ENCODE data around the gene TBXAS1.

Gene TBXAS1

DNA sequence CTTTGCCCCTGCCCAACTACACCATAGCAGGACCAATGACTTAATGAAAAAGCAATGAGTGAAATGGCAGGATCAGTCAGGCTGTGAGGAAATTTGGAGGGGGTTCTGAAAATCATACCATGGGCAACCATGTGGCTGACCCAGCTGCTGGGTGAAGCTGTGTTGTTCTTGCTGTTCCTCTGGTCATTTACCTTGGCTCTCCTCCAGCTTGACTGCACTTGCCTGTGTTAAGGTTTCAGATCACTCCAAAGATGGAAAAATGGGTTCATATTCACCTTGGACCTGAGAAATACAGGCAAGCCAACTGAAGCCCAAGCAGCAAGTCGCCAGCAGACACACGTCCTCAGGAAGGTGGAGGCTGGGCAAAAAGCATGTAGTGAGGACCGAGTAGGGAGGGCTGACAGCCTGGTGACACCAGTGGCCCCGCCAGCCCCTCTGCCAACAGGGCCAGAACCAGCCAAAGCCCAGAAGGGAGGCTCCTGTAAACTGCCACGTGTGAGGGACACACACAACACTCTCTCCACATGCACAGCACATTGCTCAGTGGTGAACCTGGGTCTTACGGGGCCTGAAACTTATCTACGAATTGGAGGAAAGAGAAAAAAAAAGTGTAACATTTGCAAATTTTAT, 193.6 kb downstream of the TBXAS1 start:
- DNase-seq (ENCODE audit: low read depth in 2 of 2), result no peak

DNA sequence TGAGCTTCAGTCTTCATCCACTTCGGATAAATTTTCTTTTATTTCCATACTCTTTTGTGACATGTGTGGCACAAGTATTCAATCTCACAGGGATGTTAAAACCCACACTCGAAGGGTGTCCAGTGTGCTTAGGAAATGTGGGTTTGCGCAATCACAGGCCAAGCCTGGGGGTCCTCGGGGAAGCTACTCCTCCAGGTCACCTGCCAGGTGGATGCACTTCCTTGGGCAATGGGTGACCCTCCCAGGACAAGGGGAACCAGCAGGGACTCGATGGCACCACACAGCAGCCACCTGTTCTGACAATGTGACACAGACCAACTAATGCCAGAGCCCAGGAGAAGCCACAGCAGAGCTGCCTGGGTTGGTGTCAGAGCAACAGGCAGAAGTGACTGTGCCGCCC, 194.7 kb downstream of the TBXAS1 start:
- no peak for DNase-seq (ENCODE audit: low read depth in 2 of 2)

DNA sequence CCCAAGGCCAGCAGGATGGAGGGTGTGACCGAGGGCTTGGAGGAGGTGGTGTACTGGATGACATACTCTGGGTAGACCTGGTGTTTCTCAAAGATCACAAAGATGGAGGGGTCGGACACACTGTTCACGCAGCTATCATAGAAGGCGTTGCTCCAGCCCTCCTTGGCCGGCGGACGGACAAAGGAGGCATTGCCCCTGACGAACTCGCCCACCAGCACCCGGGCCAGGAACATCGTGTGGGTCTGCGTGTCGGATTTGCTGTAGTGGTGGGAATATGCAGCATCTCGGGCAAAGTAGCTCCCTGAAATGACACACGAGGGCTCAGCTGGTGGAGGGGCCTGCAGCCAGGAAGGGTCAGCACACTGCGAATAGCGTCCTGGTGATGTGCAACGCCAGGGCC, 195.5 kb downstream of the TBXAS1 start:
- DNase-seq (ENCODE audit: low read depth in 2 of 2), result no peak

DNA sequence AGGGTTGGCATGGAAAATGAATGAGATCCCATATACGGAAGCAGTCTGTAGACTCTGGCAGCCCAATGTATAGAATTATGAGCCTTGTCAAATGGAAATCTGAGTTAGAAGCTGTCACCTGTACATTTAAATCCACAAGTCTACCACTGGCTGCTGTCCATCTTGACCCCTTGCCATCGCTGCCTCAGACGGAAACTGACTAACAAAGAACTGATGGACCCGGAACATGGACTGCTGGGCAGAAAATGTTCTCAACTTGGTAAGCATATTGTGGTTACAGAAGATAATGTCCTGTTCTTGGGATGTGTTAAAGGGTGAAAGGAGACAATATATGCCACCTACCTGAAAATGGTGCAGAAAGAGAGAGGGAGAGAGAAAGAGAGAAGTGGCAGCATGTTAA, 196.2 kb downstream of the TBXAS1 start:
- no peak for DNase-seq (ENCODE audit: low read depth in 2 of 2)

DNA sequence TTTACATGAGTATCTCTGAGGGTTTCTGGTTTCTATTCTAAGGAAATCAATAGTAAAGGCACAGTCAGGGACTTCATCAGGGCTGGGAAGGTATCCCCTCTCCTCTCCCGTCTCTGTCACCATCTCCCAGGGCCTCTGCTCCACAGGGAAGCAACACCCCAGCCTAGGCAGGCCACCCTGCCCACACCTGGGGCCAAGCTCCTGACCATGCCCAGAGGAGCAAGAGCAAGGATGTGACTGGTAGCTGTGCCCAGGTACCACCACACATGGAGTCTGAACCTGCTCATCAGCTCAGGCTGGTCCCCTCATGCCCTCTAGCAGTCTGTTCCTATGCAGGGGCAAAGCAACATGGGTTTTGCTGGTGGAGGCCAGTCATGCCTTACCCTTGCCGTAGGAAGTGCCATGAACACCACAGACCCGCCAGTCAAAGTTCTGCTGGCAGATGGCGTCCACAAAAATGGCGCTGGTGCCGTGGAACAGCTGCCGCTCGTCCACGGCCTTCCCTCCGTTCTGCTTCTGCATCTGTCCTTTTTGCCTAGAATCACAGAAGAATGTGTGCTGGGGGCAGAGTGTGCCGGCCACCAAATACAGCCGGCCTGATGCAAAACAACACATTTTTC, 196.9 kb downstream of the TBXAS1 start:
- DNase-seq (ENCODE audit: low read depth in 2 of 2), result no peak

DNA sequence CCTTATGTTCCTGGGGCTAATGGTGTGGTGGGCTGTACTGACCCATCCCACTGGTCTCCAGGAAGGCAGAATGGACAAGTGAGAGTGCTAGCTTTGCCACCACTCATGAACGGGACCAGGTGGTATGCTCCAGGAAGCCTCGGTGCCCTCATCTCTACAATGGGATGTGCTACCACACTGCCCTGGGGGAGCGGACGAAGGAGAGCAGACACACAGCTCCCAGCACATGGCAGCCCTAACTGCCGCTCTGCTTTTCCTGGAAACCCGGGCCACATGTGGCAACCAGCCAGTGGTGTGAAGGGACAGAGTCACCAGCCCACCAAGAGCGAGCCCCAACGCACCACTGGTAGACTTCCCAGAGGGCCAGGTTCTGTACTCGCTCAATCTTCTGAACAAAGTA, 197.9 kb downstream of the TBXAS1 start:
- DNase-seq (ENCODE audit: low read depth in 2 of 2), result no peak

DNA sequence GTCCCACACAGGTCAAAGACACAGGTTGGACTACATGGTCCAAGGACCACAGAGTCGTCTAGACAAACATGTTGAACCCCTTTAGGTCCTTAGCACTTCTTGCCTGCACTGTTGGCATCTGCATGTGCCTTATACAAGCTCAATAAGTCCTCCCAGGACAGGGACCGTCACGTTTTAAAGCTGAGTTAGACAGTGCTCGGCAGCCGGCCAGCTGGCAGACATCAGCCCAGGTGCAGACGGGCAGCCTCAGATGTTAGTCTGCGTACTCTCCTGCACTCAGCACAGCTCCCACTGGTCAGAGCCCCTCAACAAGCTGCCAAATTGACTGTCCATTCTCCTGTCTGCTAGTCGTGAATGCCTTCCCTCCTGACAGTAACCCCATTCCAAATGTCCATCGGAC, 198.8 kb downstream of the TBXAS1 start:
- DNase-seq (ENCODE audit: low read depth in 2 of 2), result no peak

DNA sequence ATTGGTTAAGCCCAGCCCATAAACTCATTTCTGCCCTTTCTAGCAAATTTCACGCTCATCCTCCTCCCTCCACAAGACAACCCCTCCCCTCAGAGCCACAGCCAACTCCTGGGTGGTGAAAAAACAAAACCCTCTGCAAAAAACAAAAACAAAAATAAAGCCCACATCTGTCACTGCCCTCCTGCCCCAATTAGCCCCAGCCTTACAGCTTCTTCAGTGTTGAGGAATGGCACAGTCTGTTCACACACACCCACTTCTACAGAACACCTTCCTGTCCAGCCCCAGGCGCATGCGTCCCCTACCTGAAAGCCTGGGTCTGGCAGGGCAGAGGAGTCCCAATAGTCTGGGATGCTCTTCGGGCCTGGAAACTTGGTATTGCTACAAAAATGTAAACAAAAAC, 199.2 kb downstream of the TBXAS1 start:
- DNase-seq (ENCODE audit: low read depth in 2 of 2), result no peak

DNA sequence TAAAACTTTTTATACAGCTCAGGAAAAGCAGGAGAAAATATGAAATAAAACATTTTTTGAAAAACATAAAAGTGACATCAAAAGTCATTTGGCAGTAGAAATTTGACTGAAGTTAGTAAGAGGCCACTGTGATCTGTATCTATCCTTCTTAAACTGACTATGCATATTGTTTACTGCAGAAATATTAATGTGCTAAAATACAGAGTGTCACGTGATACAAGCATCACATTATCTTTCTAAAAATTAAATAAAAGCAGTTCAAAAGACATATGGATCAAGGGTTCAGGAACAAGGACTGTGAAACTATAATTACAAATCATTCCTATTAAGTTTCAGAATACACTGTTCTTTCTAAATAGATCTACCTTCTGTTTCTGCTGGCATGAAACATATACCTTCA, 200.0 kb downstream of the TBXAS1 start:
- DNase-seq (ENCODE audit: low read depth in 2 of 2), result no peak

DNA sequence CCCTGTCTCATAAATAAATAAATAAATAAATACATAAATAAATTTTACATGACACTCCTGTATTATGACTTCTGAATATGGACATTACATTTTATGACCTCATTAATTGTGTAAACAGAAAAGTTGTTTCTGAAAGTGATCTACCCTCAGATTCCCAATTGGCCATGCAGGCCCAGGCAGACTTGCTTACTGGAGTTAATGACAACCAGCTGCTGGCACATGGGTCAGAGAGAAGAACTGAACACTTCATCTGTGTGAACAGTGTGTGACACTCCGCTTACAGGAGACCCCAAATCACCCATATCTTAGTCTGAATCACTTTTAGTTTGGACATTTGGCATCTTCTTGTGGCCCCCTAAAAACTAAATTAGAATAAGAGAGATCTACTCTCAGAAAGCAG, 202.3 kb downstream of the TBXAS1 start:
- DNase-seq (ENCODE audit: low read depth in 2 of 2), result no peak

DNA sequence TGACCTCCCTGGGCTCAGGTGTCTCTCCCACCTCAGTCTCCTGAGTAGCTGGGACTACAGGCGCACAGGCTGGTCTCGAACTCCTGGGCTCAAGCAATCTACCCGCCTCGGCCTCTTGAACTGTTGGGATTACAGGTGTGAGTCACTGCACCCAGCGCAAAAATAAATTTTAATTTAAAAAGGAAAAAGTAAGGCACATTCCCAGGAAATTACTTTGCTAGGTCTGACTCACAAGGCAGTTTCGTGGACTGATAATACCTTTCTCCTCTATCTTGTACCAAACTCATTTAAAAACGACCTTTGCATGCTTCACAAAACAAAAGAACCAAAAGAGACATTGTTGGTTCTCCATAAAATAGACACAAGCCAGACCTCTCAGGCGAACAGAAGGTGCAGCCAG, 204.0 kb downstream of the TBXAS1 start:
- no peak for DNase-seq (ENCODE audit: low read depth in 2 of 2)

DNA sequence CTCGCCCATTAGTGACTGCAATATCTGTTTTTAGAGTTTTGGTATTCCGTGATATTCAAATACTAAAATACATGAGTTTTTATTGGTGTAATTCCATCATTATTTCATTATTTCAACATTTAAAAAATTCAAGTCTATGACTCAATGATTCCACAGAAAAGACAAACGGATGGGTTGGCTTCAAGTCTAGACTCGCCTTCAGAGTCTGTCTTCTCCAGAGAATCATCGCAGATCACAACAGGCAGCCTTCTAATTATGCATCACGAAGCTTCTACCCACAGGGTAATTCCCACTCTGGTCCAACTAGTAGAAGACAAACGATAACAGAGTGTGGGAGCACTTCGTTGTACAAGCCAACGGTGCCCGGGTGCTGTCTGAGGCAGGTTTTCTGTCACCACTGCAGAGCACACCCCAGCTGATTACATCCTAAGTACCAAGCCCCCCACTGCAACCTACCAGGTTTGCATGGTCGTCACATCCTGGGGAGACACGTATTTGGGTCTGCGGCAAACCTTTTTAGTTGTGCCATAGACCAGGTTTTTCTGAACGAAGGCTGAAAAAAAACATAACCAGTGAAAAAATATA, 204.8 kb downstream of the TBXAS1 start:
- no peak for DNase-seq (ENCODE audit: low read depth in 2 of 2)

DNA sequence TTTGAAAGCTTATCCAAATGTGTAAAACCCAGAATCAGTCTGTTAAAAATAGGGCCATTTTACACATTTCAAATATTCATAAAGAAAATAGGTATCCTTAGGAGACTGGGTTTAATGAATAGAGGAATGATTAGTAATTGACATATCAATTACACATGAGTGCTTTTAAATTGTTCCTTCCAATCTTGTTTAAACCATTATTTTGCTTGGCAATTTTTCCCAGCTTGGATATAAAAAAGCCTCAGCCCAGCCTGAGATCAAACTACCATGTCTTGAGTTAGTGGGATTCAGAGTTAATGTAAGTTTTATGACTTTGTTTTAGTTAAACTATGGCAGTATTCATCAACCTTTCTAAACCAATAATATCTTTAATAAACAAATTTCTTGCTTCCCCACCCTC, 205.4 kb downstream of the TBXAS1 start:
- DNase-seq (ENCODE audit: low read depth in 2 of 2), result no peak

DNA sequence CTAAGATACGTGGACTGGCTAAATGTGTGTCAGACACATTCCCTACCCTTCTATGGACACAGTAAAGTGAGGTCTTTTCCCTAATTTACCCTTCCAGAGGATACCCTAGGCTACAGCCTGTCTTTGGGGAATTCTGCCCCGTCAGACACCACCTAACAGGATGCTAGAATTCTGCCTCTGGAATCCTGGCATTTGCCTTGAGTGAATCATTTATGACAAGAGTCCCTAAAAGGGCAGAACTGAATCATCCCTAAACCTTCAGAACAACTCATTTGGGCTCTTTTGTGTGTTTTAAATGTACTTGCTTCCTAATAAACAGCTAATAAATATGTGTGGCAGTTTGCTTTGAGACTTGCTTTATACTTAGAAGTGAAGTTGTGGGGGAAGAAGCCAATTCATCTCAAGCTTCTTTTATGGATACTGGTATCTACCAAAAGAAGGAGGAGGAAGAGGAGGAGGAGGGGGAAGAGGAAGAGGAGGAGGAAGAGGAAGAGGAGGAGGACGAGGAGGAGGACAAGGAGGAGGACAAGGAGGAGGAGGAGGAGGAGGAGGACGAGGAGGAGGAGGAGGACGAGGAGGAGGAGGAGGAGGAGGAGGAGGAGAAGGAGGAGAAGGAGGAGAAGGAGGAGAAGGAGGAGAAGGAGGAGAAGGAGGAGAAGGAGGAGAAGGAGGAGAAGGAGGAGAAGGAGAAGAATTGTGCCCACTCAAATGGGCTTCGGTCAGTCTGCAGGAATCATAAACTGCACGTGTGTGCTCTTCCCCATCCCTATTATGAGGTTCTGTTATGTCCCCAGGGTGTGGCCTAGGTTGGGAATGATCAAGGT, 206.5 kb downstream of the TBXAS1 start:
- no peak for DNase-seq (ENCODE audit: low read depth in 2 of 2)

DNA sequence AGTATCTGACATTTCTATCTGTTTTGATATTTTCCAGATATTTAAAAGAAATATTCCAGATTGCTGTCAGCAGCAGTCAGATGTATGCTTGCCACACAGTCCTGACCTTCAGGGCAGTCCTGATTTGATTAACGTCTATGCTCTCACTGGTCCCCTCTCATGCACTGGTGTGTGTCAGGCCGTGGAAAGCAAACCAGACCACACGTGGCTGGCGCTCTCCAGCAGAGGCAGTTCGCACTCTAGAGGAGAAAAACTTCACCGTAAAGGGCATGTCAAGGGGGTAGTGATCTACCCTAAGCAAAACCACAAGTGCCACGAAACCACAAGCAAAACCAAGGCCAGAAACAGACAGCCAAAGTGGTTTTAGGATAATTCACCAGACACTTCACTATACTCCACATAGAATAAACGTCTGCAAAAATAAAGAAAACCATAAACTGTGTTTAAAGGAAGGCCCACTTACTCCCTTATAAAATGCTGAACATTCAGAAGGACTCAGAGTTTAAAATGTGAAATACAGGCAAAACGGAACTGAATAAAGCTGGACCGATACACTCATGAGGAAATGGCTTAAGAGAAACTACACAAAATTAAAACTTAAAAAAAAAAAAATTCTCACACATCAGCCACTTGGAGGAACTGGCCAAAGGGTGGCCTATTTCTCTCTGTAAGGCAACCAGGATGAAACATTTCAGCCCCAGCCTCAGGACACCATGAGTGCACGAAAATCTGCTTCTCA, 207.3 kb downstream of the TBXAS1 start:
- no peak for DNase-seq (ENCODE audit: low read depth in 2 of 2)

DNA sequence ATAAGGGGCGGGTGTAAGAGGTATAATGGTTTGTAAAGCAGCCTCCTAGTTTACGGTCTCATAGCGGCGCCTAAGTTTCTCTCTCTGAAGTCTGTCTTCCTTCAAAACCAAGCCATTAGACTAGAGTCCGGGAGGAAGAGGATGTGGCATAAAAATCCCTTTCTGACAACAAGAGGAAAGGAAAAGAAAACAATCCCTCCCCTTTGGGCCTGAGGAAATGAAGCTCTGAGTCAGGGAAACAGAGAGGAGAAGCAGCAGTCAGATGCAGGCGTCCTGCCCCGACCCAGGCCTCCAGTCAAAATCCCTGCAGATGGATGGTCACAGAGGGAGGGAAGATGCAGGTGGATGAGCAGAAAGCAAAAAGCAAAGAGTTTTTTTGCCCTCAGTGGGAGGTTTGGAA, 210.0 kb downstream of the TBXAS1 start:
- DNase-seq (ENCODE audit: low read depth in 2 of 2), result no peak

DNA sequence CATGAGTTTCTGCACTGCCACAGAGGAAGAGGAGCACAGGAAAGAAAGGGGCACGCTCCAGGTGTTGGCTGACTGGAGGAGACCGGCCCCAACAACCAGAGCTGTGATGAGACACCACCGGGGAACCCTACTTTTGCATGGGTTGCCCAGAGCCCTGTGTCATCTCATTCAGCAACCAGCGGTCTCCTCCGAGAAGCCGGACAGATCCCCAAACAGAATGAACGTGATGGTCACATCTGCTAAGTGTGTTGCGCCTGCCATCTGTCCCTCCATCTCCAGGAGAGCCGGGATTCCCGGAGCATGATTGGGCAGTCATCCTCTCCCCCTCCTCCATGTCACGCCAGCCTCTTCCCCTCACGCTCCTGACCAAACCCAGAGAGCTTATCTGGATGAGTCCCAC, 210.8 kb downstream of the TBXAS1 start:
- DNase-seq (ENCODE audit: low read depth in 2 of 2), result no peak

DNA sequence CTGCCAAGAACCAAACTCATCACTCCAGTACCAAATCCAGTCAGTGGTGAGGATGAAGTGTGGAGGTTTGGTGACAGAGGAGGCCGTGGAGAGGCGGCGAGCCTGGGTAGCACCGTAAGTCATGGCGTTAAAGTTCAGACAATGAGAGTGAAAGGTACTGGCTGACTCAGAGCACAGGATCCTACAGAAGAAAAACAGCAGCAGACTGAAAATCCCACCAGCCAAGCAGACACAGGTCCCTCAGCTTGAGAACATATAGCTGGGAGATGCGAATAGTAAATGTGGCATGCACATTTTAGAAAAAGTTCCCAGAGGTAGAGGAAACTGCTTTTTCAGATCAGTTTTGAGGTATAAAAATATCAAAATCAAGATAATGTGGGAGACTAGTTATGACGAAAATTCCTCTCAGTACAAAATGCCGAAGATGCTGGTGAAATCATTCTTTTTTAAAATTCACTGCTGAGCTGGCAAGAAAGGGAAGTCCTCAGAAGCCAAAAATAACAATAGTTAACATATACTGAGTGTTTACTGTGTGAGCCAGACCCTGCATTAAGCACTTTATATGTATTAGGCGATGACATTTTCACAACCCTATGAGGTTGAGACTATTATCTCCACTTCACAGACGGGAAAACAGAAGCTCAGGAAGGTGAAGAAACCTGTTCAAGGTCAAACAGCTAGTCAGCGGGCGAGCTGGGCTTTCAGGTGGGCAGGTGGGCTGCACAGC, 212.8 kb downstream of the TBXAS1 start:
- no peak for DNase-seq (ENCODE audit: low read depth in 2 of 2)

DNA sequence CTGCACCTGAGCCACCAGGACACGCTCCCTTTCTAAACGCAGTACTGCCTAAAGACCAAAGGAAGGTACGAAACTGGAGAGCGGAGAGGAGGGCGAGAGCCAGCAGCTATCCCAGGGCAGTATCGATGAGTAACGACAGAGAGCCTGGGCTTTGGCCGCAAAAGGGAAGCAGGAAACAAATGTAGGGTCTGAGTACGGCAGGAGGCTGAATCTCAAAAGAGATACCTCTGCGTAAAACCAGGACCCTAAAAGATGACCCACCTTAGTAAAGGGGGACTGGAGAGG, 213.3 kb downstream of the TBXAS1 start:
- DNase-seq (ENCODE audit: low read depth in 2 of 2), result no peak

DNA sequence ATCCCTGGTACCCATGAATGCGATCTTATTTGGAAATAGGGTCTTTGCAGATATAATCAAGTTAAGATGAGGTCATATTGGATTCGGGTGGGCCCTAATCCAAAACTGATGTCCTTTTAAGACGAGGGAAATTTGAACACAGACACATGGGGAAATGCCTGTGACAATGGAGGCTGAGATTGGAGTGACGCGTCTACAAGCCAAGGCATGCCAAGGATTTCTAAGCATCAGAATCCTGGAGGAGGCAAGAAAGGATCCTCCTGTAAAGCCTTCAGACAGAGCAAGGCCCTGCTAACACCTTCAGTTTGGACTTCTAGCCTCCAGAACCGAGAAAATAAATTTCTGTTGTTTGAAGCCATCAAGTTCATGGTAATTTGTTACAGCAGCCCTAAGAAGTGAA, 215.2 kb downstream of the TBXAS1 start:
- no peak for DNase-seq (ENCODE audit: low read depth in 2 of 2)

DNA sequence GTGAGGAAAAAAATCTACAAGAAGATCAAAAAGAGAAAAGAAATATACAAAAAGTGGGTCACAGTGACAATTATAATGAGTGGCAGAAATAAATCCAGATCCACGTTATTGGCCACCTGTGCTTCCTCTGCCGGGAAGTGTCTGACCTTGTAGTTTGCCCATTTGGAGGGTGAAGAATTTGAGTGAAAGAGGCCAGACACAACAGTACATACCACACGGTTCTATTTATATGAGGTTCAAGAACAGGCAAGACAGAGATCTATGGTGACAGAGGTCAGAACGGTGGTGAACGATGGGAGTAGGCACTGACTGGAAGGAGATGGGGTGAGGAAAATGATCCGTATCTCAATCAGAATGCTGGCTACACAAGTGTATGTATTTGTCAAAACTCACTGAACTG, 216.6 kb downstream of the TBXAS1 start:
- no peak for DNase-seq (ENCODE audit: low read depth in 2 of 2)

DNA sequence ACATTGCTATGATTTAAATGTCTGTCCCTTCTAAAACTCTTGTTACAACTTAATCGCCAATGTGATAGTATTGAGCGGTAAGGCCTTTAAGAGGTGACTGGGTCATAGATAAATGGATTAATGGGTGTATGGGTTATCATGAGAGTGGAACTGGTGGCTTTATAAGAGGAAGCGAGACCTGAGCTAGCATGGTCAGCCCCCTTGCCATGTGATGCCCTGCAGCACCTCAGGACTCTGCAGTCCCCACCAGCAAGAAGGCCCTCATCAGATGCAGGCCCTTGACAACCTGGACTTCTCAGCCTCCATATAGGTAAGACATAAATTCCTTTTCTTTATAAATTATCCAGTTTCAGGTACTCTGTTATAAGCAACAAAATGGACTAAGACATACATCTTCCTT, 218.1 kb downstream of the TBXAS1 start:
- no peak for DNase-seq (ENCODE audit: low read depth in 2 of 2)

All from stimulated activated CD8-positive, alpha-beta memory T cell treated with anti-CD3 and anti-CD28 coated beads, Interleukin-2, amount 100 ng/mL, for 1 hour (primary cell).